ENCODE measurements around the gene SPATA3. TPM values are rescaled to one million over a fixed set of nuclear protein-coding genes. Genes with fewer than 3 reads are reported as not detected.

The SPATA3 gene
- total RNA-seq, 1 donor from 2014 or later = not detected

DNA sequence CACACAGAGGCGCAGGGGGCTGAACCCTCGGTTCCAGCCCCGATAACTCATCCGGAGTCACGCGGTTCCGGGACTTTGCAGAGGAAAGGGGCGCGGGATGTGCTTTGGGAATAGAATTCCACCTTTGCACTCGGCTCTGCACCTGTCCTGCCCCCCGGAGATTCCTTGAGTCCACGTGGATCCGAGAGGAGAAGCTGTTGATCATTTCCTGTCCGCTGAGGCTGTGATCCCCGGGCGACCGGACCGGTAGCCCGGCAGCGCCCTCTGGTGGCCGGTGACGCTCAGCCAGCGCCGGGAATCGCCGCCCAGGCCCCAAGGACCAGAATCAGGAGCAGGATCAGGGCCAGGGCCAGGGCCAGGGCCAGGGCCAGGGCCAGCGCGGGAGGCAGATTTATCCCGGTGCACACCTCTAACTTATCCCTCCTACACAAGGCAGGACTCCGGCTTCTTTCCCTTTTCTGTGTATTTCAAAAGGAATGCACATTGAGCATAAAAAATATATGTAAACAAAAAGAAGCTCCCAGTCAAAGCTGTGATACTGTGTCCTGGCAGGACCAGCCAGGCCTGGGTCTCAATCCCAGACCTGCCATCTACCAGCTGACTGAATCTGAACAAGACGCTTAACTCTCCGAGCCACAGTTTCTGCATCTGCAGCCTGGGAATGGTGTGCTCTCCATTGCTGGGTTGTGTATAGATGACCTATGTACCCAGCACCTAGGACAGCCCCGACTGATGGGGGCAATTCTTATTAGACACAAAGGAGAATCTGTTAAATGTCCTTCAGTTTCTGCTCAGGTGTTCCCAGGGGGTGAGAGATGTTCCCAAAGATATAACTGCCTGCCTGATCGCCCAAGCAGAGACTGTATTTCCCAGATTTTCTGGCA, 8.5 kb upstream of the SPATA3 start:
- H3K36me3 Mint-ChIP-seq (ENCODE audit: unreplicated experiment) = no peaks in the 10 kb centered on the region
- no peaks in the 10 kb centered on the region for H3K9me3 Mint-ChIP-seq (ENCODE audit: unreplicated experiment)
- TF ChIP-seq CTCF (IDR thresholded peaks at IDR 0.05) = peak; percentile 98
- no peak overlapping the region for H3K27ac Mint-ChIP-seq (ENCODE audit: unreplicated experiment)
- peak overlapping the region; percentile 63 for H3K4me3 Mint-ChIP-seq (ENCODE audit: unreplicated experiment)
- no peaks in the 10 kb centered on the region for H3K27me3 Mint-ChIP-seq (ENCODE audit: unreplicated experiment)
- DNase-seq (ENCODE audit: extremely low spot score, unreplicated experiment) = peak; percentile 93
- H3K4me1 Mint-ChIP-seq (ENCODE audit: unreplicated experiment) = peaks cover 4% of the 10 kb centered on the region

DNA sequence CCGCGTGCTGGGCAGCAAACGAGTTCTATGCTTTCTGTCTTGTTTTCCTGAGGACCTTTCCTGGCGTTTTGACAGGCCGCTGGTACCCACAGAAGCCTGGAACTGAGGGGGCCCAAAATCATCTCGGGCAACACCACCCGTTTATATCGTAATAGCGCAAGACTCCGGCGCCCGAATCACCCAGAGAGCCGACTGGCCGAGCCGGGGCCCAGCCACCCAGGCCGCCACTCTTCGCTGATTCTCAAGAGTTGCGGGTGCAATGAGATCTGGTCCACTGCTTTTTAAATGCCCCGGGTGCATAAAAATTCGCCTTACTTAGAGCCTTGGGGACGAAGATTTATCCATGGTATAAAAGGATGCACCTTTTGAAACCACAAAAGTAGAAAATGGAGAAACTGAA, 6.2 kb upstream of the SPATA3 start:
- H3K4me1 Mint-ChIP-seq (ENCODE audit: unreplicated experiment) = peaks cover 4% of the 10 kb centered on the region
- TF ChIP-seq CTCF (IDR thresholded peaks at IDR 0.05) = no peak
- peaks cover 6% of the 10 kb centered on the region for H3K27me3 Mint-ChIP-seq (ENCODE audit: unreplicated experiment)
- H3K36me3 Mint-ChIP-seq (ENCODE audit: unreplicated experiment) = no peaks in the 10 kb centered on the region
- no peak overlapping the region for H3K27ac Mint-ChIP-seq (ENCODE audit: unreplicated experiment)
- DNase-seq (ENCODE audit: extremely low spot score, unreplicated experiment) = no peak
- H3K4me3 Mint-ChIP-seq (ENCODE audit: unreplicated experiment) = no peak overlapping the region
- no peaks in the 10 kb centered on the region for H3K9me3 Mint-ChIP-seq (ENCODE audit: unreplicated experiment)

DNA sequence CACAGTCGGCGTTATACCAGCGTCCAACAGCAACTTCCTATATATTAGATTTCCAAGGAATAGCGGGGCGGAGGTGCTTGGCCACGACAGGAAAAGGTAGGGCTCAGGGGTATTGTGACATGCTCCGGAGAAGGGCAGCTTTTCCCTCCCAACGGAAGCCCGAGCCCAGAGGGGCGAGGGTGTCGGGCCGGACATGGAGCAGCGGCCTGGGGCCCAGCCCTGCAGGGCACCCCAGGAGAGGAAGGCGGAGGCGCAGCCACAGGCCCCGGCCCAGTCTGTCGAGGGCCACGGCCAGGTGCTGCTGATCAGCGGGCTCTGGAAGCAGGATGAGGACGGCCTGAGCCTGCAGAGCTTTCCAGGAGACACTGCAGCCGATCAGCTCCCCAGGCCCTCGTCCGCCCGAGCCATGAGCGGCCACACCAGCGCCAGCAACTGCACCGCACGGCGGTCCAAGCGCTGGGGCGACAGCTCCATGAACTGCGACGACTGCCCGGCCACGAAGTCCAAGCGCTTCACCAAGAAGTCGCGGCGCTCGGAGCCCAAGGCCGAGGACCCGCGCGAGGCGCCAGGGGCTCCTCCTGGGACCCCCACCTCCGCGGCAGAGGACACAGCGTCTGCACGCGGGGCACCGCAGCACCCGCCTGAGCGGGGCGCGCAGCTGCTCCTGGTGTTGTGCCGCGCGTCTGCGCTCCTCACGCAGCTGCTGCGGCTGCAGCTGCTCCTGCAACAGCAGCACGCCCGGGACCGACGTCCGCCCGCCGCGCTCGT, 5.6 kb upstream of the SPATA3 start:
- H3K27me3 Mint-ChIP-seq (ENCODE audit: unreplicated experiment) = peaks cover 9% of the 10 kb centered on the region
- H3K4me3 Mint-ChIP-seq (ENCODE audit: unreplicated experiment) = no peak overlapping the region
- no peaks in the 10 kb centered on the region for H3K9me3 Mint-ChIP-seq (ENCODE audit: unreplicated experiment)
- H3K4me1 Mint-ChIP-seq (ENCODE audit: unreplicated experiment) = peaks cover 4% of the 10 kb centered on the region
- H3K36me3 Mint-ChIP-seq (ENCODE audit: unreplicated experiment) = no peaks in the 10 kb centered on the region
- TF ChIP-seq CTCF (IDR thresholded peaks at IDR 0.05) = no peak
- no peak for DNase-seq (ENCODE audit: extremely low spot score, unreplicated experiment)
- no peak overlapping the region for H3K27ac Mint-ChIP-seq (ENCODE audit: unreplicated experiment)

DNA sequence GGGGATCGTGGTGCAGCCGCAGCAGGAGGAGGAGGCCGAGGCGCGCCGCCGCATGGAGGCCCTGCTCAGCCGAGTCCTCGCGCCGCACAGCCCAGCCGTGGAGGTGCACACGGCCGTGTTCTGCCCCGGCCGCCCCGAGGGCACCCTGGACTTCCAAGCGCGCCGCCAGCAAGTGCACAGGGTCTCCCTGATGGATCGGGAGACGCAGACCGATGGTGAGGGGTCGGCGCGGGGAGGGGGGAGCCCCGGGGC, 5.1 kb upstream of the SPATA3 start:
- Mint-ChIP-seq H3K4me1 (ENCODE audit: unreplicated experiment) (peaks cover 4% of the 10 kb centered on the region), H3K9me3 (ENCODE audit: unreplicated experiment) (no peaks in the 10 kb centered on the region), H3K4me3 (ENCODE audit: unreplicated experiment) (no peak overlapping the region), H3K36me3 (ENCODE audit: unreplicated experiment) (no peaks in the 10 kb centered on the region), H3K27ac (ENCODE audit: unreplicated experiment) (no peak overlapping the region), H3K27me3 (ENCODE audit: unreplicated experiment) (peaks cover 13% of the 10 kb centered on the region)
- TF ChIP-seq CTCF (IDR thresholded peaks at IDR 0.05) = no peak
- DNase-seq (ENCODE audit: extremely low spot score, unreplicated experiment) = no peak

DNA sequence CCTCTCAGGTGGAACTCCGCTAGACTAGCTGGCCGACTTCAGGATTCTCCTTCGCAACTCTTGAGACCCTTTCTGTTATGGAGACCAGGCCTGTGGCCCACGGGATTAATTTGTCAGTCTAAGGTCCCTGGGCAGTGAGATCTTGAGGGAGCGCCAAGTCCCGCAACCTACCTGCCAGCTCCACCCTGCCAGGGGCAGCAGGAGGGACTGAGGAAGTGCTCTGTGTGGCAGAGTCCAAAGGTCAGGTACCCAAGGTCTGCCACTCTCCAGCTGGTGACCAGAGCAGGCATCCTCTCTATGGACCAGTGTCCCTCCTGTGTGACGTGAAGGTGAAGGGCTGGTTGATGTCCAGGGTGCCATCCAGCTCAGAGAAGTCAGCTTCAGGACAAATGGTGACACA, 4.3 kb upstream of the SPATA3 start:
- no peaks in the 10 kb centered on the region for H3K36me3 Mint-ChIP-seq (ENCODE audit: unreplicated experiment)
- H3K4me1 Mint-ChIP-seq (ENCODE audit: unreplicated experiment) = peaks cover 4% of the 10 kb centered on the region
- no peak for TF ChIP-seq CTCF (IDR thresholded peaks at IDR 0.05)
- H3K27ac Mint-ChIP-seq (ENCODE audit: unreplicated experiment) = no peak overlapping the region
- no peaks in the 10 kb centered on the region for H3K9me3 Mint-ChIP-seq (ENCODE audit: unreplicated experiment)
- H3K4me3 Mint-ChIP-seq (ENCODE audit: unreplicated experiment) = no peak overlapping the region
- DNase-seq (ENCODE audit: extremely low spot score, unreplicated experiment) = no peak
- H3K27me3 Mint-ChIP-seq (ENCODE audit: unreplicated experiment) = peaks cover 13% of the 10 kb centered on the region
